Ecto neural progenitor cell (in vitro differentiated cells): ENCODE results near the gene SNX1.
"Not testable (repeated sequence)": the region's sequence is repeated elsewhere in the genome, so short reads cannot be mapped to it uniquely, and the experiment has no call there.

Source experiments
- DNase-seq: peaks from one replicate; pipeline ENCODE4 v3.0.0-alpha.2; 2018; ENCODE audit warnings: low spot score

SNX1 gene

GRCh38 chr15:64112904-64113303, 17.1 kb downstream of the SNX1 start:
- no peak for DNase-seq

GRCh38 chr15:64117759-64118487, 22.1 kb downstream of the SNX1 start:
- DNase-seq, result no peak

GRCh38 chr15:64120322-64120721, 24.5 kb downstream of the SNX1 start:
- not testable (repeated sequence) for DNase-seq

DNA sequence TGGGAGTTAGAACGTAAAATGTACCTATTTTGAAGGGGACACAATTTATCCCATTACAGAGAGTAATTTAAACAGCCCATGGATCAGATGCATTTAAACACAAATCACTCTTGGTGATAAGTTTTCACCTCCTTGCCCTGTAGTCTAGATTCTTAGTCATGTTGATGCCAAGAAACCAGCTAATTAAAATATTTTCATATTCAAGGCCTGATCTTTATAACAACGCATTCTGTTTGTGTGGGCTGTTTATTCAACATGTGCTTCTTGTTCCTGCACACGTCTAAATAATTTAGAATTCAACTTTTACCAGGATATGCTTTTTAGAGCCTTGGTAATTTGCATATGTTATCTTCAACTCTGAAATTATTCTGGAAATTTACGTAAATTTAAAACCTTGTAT, 25.8 kb downstream of the SNX1 start:
- DNase-seq, result no peak

- DNase-seq, result no peak
These were observed 26.7 kb downstream of the SNX1 start for GRCh38 chr15:64122444-64122843.

DNA sequence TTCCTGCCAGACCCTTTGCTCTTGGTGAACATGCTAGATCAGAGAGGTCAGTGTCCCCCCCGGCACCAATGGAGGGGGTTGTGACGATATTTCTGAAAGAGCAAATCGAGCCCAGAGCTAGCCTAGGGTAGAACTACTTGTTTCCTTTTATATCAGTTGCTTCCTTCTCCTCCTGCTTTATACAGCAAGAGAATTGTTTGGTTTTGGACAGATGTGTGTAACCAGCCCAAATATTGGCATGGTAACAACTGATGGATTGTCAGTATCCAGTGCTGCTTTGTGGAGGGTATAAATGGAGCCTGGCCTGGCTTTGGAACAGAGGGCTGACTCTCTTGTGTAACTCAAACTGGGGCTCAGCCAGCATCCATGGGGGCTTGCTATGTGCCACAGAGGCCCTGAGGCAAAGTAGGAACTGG, 27.2 kb downstream of the SNX1 start:
- DNase-seq, result no peak

GRCh38 chr15:64125978-64126377, 30.2 kb downstream of the SNX1 start:
- no peak for DNase-seq

DNA sequence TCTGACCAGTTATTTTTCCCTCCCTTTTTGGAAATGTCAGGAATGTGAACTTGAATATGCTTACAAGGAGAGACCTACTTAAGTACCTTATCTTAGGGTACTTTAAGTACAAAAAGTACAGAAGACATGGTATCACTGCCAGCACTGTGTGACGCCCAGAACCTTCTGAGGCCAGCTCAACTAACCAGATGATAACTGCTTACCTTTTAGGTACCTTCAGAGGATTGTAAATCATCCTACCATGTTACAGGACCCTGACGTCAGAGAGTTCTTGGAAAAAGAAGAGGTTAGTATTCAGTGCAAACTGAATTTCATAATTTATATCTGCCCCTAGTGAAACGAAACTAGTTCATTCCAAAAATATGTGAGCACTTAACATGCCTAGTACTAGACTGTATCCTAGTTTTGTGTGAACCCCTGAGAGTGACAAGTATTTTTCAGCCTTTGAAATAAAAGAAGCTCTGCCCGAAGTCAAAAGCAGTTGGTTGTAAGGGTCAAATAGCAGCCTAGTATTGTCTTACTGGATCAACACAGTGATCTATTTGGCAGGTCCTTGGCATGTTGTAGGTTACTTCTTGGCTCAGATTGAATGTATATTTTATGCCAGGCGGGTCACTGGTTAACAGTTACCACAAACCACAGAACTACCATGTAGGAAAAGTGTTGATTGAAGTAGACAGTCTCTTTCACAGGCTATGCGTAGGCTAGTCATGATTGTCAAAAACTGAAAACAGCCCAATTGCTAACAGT, 31.9 kb downstream of the SNX1 start:
- no peak for DNase-seq

DNA sequence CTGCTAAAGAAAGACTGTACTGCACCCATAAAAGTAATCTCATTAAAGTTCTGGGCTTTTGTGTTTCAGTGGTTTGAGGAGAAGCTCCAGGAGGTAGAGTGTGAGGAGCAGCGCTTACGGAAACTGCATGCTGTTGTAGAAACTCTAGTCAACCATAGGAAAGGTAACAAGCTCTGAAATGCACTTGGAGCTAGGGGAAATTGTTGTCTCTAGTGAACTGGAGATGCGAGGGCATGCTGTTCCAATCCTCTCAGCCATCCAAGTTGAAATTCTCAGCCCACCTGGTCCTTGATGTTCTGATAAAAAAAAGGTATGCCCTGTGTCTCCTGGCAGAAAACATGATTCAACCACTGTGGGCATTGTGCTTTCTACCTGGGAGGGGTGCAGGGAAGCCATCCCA, 34.4 kb downstream of the SNX1 start:
- DNase-seq, result no peak

GRCh38 chr15:64131547-64131946, 35.8 kb downstream of the SNX1 start:
- DNase-seq, result no peak

DNA sequence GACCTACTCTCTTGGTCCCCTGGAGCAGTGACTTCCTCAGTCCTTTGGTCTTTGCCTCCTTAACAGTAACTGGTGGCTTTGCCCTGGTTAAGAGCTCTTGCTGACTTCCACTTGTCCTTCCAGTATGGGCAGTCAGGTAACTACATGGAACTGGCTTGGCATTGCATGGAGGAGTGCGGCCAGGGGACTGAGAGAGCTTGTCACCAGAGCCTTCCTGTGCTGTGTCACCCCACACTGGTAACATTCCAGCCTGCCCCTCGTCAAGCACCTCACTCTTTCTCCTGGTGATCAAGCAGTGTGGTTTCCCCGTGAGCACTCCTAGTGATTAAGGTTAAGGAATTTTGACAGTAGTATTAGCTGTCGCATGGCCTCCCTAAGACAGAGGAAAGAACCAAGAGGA, 36.4 kb downstream of the SNX1 start:
- no peak for DNase-seq

- DNase-seq, result no peak
These were observed 38.0 kb downstream of the SNX1 start for GRCh38 chr15:64133623-64134344.

DNA sequence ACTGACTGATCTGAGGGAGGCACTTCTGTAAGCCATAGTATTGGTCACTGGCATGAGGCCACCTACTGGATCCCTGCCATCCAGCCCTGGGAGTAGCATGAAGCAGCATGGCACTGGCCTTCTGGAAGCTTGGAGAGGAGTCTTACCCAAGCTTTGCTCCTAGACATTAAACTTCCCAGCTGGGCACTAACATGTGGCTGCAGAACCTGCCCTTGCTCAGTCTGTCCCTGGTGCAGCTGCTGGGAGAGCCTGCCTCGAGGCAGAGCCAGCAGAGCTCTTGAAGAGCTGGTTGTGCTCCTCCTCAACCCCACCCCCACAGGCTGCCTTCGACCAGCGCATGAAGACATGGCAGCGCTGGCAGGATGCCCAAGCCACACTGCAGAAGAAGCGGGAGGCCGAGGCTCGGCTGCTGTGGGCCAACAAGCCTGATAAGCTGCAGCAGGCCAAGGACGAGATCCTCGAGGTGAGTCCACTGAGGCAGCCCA, 38.6 kb downstream of the SNX1 start:
- no peak for DNase-seq

DNA sequence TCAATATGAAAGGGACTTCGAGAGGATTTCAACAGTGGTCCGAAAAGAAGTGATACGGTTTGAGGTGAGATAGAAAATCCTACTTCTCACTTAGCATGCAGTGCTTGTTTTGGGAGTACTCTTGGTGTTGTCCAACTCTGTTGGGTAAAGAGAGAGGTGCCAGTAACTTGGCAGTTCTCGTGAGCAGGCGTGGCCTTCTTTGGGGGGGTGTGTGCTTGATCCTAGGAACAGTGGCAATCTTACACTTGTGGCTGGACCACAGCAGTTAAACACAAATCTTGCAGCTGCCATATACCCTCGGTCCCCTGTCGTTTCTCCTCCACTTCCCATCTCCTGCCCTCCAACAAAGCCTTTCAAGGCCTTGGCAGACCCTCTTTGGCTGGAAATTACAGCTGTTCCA, 40.6 kb downstream of the SNX1 start:
- no peak for DNase-seq

DNA sequence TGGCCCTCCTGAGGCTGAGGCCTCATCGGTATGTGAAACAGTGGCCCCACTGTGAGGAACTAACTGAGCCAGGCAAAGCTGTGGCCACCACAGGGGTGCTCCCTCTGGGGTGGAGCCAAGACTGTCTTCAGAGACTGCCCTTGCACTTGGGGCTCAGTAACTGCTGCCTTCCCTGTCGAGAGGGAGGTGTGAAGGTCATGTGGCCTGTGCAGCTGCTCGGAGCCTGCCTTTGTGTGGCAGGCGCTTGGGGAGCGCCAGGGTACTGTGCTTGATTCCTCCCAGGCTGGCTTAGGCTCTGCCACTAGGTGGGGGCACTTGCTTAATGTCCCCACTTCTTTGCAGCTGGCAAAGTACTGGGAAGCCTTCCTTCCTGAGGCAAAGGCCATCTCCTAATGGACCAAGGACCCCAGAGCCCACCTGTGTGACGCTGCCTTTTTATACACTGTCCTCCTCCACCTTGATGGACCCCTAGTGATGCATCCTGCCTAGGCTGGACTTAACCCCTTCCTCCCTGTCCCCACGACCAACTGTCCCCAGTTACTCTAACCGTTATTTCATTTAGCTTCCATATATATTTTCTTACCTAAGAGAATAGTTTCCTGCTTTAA, 41.5 kb downstream of the SNX1 start:
- no peak for DNase-seq

GRCh38 chr15:64138331-64138941, 42.7 kb downstream of the SNX1 start:
- no peak for DNase-seq

- DNase-seq, result no peak
These were observed 46.2 kb downstream of the SNX1 start for GRCh38 chr15:64141798-64142512.

DNA sequence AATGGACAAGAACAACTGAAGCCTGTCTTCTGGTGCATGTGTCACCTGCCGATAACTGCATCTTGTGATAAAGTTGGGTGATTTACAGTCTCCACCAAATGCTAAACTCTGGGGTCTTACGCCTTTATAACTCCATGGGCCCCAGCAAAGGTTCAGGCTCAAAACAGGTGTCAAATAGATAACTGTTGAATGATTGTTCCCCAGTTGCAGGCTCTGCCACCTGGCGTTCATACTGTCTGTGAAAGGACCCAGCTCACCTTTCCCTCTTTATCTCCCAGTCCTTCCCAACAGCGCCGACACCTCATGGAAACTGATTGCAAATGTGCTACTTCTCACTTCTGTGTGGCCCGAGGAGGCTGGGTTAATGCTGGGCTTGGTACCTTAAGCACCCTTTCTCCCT, 47.5 kb downstream of the SNX1 start:
- DNase-seq, result no peak

DNA sequence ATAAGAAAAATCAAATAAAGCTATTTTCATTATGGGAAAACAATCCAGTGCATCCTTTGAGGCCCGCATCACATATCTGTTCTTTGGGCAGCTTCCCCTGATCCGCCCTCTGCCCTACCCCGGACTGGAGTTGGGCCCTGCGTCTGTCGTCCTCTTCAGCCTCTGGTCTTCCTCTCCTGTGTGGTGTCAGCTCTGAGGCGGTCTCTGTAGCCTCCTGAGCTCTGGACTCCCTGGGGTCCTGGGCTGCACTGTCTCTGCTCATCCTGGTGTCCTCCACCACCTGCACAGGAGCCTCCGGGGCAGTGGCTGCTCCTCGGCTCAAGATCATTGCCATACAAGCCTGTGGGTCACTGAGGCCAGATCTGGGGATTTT, 48.4 kb downstream of the SNX1 start:
- no peak for DNase-seq

- no peak for DNase-seq
These were observed 48.9 kb downstream of the SNX1 start for GRCh38 chr15:64144565-64145281.

GRCh38 chr15:64146041-64146440, 50.3 kb downstream of the SNX1 start:
- no peak for DNase-seq
